HG02759 (cell line): ENCODE data around the gene HMHB1.
"Not testable (repeated sequence)": the region's sequence is repeated elsewhere in the genome, so short reads cannot be mapped to it uniquely, and the experiment has no call there.

Experiments
- ATAC-seq: cut with Tn5 transposase; IDR thresholded peaks from one replicate; pipeline ENCODE4 v1.9.1; 2021; ENCODE audit warnings: mild to moderate bottlenecking, moderate library complexity; ENCODE audit not compliant: unreplicated experiment

The HMHB1 gene

GRCh38 chr5:143801252-143801939, 10.6 kb upstream of the HMHB1 start:
- peak; percentile 49 for ATAC-seq

- no peak for ATAC-seq
These were observed 6.1 kb upstream of the HMHB1 start for GRCh38 chr5:143805861-143806260.

- ATAC-seq: peak; percentile 81
These were observed 5.4 kb upstream of the HMHB1 start for GRCh38 chr5:143806579-143806978.

GRCh38 chr5:143807401-143807800, 4.6 kb upstream of the HMHB1 start:
- no peak for ATAC-seq

- ATAC-seq: not testable (repeated sequence)
These were observed 4.4 kb downstream of the HMHB1 start for GRCh38 chr5:143816370-143816769.

- ATAC-seq: no peak
These were observed 7.8 kb downstream of the HMHB1 start for GRCh38 chr5:143819716-143820115.

GRCh38 chr5:143820451-143820850, 8.5 kb downstream of the HMHB1 start:
- ATAC-seq: no peak

- ATAC-seq: peak; percentile 74
These were observed 13.1 kb downstream of the HMHB1 start for GRCh38 chr5:143824851-143825720.

- peak; percentile 86 for ATAC-seq
These were observed 15.0 kb downstream of the HMHB1 start for GRCh38 chr5:143826951-143827444.

GRCh38 chr5:143828710-143829109, 16.7 kb downstream of the HMHB1 start:
- ATAC-seq: no peak

- ATAC-seq: no peak
These were observed 21.2 kb downstream of the HMHB1 start for GRCh38 chr5:143833177-143833576.

GRCh38 chr5:143835251-143835650, 23.3 kb downstream of the HMHB1 start:
- ATAC-seq: no peak

GRCh38 chr5:143836161-143836725, 24.3 kb downstream of the HMHB1 start:
- no peak for ATAC-seq

- no peak for ATAC-seq
These were observed 25.4 kb downstream of the HMHB1 start for GRCh38 chr5:143837306-143837848.

- ATAC-seq: no peak
These were observed 29.5 kb downstream of the HMHB1 start for GRCh38 chr5:143841446-143841845.

- no peak for ATAC-seq
These were observed 31.0 kb downstream of the HMHB1 start for GRCh38 chr5:143842920-143843319.

GRCh38 chr5:143843461-143843860, 31.5 kb downstream of the HMHB1 start:
- no peak for ATAC-seq

- peak; percentile 90 for ATAC-seq
These were observed 38.2 kb downstream of the HMHB1 start for GRCh38 chr5:143850050-143850683.

GRCh38 chr5:143851383-143851782, 39.4 kb downstream of the HMHB1 start:
- ATAC-seq: no peak

- ATAC-seq: no peak
These were observed 48.2 kb downstream of the HMHB1 start for GRCh38 chr5:143860211-143860610.

GRCh38 chr5:143862271-143862670, 50.3 kb downstream of the HMHB1 start:
- no peak for ATAC-seq
